Measurements from ENCODE around the gene TINAGL1.

TINAGL1 gene, protein sequence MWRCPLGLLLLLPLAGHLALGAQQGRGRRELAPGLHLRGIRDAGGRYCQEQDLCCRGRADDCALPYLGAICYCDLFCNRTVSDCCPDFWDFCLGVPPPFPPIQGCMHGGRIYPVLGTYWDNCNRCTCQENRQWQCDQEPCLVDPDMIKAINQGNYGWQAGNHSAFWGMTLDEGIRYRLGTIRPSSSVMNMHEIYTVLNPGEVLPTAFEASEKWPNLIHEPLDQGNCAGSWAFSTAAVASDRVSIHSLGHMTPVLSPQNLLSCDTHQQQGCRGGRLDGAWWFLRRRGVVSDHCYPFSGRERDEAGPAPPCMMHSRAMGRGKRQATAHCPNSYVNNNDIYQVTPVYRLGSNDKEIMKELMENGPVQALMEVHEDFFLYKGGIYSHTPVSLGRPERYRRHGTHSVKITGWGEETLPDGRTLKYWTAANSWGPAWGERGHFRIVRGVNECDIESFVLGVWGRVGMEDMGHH

DNA sequence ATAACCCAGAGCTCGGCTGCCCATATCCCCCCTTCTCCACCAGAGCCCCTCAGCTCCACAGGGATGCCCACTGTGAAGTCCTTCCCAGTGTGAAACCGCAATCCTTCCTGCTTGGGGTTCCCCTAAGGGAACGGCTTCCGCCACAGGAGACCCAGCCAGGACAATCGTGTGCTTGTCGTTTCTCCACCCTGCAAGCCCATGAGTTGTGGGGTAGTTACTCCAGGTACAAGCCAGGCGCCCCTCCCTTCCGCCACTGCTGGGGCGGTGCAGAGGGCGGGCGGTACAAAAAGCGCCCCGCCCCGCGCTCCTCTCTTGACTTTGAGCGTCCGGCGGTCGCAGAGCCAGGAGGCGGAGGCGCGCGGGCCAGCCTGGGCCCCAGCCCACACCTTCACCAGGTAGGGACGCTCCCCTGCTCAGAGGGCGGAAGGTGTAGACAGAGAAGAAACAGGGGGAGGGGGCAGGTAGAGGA, at the start of gene TINAGL1:
Gene TINAGL1, plus strand, starts transcription at position 315 of the 469 bp plus-strand sequence. CDS start 634 bp downstream, outside the sequence.
- no peak for DNase-seq

DNA sequence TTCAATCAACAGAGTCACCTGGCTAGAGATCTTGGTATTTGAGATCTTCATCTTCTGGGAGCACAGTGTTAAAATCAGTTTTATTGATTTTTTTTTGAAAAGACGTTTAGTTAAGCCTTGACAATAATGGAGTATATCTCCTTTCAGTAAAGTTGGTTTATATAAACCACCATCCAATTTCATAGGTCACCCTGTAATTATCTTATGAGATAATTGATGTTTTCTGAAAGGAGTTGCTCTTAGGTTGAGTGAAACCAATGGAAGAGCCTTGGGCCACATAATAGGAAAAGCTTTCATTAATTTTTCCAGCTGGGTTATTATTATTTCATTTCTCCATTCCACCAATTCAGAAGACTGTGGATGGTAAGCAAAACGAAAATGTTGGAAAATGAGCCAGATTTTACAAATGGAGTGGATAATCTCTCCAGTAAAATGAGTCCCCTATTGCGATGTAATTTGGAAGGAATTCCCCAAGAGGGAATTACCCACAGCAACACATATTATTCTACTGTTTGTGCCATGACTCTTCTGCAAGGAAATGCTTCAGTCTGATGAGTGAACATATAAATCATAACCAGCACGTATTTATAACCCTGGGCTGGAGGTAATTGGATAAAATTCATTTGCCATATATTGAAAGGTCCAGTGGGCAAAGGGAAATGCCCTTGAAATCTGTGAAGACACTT, 46.2 kb upstream of the TINAGL1 start:
- DNase-seq, result no peak

DNA sequence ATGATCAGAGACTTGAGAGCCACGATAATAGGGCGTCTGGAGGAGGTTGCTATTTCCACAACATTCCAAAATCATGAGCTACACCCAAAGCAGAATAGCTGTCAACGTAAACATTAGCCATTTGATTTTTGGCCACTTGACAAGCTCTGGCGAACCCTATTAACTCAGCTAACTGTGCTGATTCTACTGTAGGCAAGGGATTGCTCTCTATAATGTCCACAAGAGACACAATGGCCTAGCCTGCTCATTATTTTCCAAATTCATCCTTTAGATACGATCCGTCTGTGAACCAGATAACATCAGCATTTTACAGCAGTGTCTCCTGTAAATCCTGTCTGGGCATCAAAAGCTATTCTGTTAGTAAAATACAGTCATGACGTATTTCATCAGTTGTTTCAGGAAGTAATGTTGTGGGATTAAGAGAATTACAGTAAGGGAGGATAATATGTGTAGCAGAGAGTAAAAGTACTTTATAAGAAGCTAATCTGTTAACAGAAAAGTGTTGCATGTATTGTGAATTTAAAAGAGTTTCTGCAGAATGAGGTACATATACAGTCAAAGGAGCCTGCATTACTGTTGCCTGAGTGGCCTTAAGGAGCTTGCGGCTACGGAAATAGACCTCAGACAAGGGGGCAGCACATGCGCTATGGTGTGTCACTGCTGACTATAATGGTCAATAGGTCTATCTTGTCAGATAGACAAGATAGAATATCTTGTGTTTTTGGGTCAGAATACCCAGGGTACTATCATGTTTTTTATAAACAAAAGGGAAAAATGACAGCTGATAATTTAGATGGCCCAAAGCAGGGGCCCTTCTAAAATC, 44.9 kb upstream of the TINAGL1 start:
- DNase-seq, result no peak

DNA sequence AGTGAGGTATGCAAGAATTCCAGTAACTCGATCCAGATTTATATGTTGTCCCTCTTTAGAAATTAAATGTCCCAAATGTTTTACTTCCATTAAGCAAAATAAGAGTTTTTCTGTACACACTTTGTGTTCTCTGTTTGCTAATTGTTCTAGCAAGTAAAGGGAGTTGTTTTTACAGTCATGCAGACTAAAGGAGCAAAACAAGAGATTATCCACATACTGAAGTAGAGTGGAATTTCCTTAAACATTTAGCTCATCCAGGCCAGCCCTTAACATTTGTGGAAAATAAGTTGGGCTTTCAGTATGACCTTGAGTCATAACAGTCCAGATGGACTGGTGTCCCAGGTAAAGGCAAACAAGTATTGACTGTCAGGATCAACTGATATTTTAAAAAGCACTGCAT, 44.1 kb upstream of the TINAGL1 start:
- DNase-seq, result no peak

DNA sequence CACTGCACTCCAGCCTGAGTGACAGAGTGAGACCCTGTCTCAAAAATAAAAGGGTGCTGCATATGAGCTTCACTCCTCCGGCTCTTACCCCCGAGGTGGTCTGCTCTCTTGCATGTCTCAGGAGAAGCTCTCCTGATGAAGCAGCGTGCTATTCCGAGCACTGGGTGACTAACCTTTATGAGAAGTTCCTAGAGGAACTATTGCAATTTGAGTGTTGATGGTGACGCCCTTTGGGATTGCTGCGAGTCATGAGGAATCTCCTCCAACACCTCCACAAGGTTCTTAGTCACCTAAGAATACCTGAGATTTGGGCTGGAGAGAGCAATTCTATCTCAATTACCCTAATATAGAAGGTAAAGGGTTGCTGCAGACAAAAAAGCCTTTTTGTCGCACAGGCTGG, 40.8 kb upstream of the TINAGL1 start:
- no peak for DNase-seq

DNA sequence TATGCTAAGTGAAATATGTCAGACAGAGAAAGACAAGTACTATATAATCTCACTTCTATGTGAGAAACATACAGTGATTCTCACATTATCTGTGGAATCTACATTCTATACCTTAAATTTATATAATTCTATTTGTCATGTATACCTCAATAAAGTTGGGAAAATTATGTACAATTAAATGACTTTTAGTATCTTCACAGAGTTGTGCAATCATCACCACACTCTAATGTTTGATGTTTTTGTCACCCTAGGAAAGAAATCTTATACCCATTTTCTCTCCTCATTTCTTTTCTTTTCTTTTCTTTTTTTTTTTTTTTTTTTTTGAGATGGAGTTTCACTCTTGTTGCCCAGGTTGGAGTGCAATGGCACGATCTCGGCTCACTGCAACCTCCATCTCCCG, 37.0 kb upstream of the TINAGL1 start:
- DNase-seq, result no peak

DNA sequence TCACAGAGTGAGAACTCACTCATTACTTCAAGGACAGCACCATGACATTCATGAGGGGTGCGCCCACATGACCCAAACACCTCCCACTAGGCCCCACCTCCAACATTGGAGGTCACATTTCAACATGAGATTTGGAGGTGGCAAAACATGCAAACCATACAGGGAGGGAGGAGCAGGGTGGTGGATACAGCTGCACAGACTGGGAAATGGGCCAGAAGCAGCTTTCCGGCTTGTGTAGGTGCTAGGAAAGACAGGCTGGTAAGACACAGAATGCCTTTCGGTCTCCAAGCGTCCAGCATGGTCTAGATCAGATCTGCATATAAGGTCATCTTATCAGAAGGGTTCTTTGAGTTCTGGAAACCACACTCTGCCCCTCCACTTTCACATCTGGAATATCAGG, 35.1 kb upstream of the TINAGL1 start:
- DNase-seq, result no peak

DNA sequence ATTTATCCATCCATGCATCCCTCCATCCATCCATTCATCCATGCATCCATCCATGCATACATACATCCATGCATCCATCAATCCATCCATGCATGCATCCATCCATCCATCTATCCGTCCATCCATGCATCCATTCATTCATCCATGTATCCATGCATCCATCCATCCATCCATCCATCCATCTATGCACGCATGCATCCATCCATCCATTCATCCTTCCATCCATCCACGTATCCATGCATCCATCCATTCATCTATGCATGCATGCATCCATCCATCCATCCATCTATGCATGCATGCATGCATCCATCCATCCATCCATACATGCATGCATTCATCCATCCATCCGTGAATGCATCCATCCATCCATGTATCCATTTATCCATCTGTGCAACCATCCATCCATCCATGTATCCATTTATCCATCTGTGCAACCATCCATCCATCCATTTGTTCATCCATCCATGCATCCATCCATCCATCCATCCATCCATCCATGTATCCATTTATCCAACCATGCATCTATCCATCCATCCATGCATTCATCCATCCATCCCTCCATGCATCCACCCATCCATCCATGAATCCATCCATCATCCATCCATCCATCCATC, 30.3 kb upstream of the TINAGL1 start:
- no peak for DNase-seq

DNA sequence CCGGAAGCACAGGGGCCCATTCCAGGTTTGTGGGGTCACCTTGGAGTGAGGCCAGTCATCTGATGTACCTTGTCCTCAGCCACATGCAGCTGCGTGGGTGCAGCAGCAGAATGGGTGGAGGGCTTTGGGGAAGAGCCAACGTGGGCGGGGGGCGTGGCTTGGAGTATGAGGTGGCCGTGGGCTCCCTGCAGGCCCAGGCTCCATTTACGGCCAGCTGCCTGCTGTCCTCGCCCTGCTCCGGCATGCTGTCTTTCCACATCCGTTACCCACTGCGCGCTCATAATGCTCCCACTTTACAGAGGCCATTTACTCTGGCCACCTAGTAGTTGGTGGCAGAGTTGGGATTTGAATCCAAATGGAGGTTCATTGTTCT, 27.8 kb upstream of the TINAGL1 start:
- no peak for DNase-seq

DNA sequence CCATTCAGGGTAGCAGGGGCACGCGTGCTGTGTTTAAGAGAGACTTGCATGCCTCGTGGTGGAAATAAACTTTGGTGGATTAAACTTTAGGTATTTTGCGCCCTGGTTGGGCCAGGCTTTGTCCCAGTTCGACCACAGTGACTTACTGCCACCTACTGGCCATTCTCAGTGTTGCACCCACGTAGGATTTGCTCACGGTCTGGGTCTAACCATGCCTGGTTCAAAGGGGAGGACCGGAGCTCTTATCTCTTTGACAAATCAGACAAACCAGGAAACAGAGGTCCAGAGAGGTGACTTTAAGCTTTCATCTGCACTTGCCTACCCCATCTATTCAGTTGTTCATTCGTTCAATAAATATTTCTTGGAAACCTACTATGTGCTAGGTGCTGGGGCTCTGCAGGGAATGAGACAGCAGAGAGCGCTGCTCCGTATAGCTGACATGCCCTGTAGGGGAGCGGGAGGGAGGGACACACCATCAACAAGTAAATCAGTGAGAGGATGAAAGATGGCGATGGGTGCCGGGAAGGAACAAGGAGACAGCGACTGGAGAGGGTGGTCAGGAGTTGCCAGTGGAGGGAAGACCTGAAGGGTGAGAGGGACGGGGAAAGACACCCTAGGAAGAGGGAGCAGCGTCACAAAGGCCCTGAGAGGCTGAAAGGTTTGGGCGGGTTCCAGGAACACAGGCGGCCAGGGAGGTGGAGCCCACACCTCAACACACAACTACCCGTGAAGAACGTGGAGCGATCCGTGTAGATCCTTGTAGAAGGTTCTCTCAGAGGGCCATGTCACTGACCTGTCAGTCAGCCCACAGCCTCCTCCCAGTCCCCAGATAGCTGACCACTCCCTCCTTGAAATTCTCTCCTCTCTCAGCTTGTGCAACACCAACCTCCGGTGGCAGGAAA, 27.2 kb upstream of the TINAGL1 start:
- DNase-seq, result peak; percentile 88

DNA sequence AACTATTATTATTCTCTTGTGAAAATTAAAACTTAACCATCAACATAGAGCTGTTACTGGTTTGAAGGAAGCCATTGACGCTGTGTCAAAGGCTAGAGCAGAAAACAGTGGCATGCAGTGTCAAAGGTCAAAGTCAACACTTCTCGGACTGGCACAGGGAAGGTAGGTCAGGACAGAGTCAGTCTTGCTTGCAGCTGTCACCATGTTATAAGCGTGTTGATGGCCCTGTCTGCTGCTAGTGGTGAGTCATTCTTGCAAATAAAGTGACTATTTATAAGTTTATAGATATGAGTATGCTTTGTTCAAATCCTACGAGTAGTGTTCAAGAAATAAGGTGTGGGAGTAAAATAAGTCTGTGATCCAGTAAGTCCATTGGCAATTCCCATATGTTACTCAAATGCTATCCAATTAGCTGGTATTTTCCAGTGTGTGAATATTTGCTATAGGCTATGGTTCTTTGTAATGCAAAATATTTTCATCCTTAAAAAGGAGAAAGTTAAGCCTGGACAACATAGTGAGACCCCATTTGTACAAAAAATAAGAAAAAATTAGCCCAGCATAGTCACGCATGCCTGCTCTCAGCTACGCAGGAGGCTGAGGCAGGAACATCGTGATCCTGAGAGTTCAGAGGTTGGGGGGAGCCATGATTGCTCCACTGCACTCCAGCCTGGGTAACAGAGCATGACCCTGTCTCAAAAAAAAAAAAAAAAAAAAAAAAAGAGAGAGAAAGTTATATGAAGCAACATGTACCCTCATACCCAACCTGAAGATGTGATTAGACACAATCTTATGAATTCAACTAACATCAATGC, 26.3 kb upstream of the TINAGL1 start:
- DNase-seq, result no peak

DNA sequence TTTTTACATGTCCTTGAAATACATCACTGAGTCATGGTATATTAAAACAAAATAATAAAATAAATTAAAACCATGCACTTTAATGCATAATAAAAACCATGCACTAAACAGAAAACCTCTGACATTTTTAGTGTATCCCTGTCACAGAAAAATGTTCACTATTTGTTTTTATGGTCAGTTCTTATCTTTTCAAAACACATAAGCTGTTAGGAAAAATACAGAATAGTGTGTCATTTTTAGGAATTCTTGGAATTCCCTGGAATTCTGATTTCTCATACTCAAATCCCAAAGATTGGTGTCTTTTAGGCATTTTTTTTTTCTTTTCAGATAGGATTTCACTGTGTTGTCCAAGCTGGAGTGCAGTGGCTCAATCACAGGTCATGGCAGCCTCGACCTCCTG, 25.1 kb upstream of the TINAGL1 start:
- no peak for DNase-seq

DNA sequence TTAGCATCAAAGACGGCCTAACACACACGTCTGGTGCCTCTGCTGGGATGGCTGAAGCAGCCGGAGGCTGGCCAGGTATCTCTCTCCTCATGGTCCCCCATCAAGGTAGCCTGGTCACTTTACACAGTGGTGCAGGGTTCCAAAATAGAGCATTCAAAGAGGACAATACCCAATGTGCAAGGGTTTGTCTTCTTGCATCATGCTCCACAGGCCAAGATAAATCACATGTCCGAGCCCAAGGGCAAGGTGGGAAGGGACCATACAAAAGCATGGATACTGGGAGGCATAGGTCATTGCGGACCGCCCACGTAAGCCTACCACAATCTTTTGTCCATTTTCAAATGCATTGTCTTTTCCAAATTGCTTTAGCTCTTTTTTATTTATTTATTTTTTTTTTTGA, 23.8 kb upstream of the TINAGL1 start:
- DNase-seq, result no peak

DNA sequence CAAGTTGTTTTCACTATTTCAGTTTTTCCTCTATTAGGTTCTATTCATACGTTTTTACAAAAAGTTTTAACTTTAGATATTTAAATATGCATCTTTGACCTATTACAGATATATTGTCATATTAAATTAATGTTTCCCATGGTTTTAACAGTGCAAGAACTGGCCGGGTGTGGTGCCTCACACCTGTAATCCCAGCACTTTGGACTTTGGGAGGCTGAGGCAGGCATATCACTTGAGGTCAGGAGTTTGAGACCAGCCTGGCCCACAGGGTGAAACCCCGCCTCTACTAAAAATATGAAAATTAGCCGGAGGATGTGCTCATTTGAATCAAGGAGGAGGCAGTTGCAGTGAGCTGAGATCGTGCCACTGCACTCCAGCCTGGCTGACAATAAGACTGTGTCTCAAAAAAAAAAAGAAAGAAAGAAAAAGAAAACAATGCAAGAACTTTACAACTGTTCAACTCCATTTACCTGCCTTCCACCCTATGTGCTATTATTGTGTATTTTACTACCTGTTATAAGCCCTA, 19.8 kb upstream of the TINAGL1 start:
- no peak for DNase-seq

DNA sequence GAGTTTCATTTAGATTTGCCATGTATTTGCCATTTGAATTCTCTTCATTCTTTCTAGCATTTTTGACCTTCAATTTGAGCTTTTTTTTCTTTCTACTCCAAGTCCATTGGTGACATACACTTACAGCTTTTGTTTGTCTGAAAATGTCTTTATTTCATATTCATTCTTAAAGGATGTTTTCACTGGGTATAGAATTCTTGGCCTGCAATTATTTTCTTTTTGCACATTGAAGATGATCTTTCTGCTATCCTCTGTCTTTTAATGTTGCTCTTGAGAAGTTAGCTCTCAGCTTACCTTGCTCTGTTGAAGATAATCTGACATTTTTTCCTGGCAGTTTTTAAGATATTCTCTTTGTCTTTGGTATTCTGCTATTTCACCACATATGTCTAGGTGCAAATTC, 16.6 kb upstream of the TINAGL1 start:
- DNase-seq, result no peak

DNA sequence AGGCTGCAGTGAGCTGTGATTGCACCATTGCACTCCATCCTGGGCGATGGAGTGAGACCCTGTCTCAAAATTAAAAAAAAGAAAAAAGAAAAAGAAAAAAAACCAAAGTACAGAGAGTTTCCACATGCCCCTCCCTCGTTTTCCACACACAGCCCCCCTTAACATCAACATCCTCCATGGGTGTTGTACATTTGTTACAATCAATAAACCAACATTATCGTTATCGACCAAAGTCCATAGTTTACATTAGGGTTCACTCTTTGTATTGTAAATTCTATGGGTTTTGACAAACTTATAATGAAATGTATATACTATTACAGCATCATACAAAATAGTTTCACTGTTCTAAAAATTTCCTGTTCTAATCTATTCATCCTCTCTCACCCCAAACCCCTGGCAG, 15.9 kb upstream of the TINAGL1 start:
- DNase-seq, result no peak

DNA sequence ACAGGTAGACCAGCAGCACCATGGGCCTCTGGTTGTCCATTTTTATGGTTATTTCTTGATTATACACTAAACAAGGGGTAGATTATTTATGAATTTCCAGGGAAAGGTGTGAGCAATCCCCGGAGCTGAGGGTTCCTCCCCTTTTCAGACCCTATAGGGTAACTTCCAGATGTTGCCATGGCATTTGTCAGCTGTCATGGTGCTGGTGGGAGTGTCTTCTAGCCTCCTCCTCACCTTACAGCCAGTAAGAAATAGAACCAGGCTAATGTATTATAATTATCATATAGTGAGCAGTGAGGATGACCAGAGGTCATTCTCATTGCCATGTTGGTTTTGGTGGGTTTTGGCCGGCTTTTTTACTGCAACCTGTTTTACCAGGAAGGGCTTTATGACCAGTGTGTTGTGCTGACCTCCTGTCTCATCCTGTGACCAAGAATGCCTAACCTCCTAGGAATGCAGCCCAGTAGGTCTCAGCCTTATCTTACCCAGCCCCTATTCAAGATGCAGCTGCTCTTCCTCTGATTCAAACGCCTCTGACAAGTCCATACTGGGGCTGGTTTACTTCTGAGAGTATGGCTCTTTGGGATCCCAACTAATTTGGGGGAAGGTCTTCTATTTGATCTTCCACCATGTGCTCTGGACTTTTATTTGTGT, 13.5 kb upstream of the TINAGL1 start:
- no peak for DNase-seq

DNA sequence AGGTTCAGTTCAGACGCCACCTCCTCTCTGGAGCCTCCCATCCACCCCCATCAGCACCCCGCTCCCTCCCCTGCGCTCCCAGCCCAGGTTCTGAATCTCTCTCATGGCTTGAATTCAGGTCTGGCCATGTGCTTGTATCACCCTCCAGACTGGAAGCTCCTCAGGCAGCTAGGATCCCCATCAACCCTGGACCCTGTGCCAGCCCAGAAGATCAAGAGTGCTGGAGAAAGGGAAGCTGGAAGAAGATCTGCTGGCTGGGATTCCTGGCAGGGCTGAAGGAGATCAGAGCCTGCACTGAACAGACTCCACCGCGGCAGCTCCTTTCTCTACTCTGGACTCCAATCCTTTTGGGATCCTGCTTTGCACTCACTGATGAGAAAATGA, 11.7 kb upstream of the TINAGL1 start:
- DNase-seq, result no peak

DNA sequence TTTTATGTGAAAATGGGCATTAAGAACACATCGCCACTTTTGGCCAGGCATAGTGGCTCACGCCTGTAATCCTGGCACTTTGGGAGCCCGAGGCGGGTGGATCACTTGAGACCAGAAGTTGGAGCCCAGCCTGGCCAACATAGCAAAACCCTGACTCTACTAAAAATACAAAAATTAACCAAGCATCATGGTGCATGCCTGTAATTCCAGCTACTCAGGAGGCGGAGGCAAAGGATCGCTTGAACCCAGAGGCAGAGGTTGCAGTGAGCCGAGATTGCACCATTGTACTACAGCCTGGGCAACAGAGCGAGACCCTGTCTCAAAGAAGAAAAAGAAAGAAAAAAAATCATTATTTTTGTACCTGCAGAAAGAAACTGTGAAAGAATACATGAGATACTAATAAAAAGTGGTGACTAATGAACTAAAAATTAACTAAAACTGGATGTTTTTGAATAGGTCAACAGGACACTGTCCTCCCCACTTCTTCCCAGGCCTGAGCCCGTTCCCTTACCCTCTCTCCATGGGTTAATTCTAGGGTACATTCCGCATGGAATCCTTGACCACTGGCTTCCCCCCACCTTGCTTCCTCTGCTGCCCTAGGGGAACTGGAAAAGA, 8.3 kb upstream of the TINAGL1 start:
- no peak for DNase-seq
